Breast epithelium (tissue), 3 donors: ENCODE results near the gene GNAL.

Experiments used
- POLR2A ChIP-seq: fragments of 450-650 bp; IDR thresholded peaks from one replicate; pipeline ENCODE4 v1.6.1; 2016; ENCODE audit warnings: antibody characterized with exemption, mild to moderate bottlenecking, moderate library complexity
- POLR2AphosphoS5 ChIP-seq, 3 donors: sonication (generic); formaldehyde crosslinking; IDR thresholded peaks; one replicate each; pipeline ENCODE4 v1.6.1; 2017; ENCODE audit warnings: antibody characterized with exemption in 3 of 3
- TF ChIP-seq, protein P1 (sequence below), 3 donors: fragments of 450-650 bp; IDR thresholded peaks; one replicate each; pipeline ENCODE4 v1.5.1; 2016 to 2017; ENCODE audit warnings: antibody characterized with exemption in 3 of 3, mild to moderate bottlenecking in 3 of 3, moderate library complexity in 3 of 3

DNA sequence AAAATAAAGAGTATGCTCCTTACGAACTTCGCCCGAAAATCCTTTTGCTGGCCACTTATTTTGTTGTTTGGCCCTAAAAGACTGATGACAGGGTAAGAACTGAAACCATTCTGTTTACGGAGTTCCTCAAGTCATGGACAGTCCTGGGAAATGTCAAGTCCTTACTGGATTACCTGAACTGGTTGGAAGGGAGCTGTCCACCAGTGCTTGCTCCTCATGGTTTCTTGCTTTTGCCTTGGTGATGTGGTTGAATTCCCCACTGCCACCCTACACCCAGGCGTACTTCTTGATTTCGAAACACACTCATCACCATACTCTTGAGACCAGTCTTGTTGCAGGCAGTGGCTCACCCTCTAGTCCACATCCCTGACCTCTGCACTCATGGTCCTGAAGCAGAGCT is 113.1 kb downstream of the GNAL start:
- TF ChIP-seq, protein P1, sequence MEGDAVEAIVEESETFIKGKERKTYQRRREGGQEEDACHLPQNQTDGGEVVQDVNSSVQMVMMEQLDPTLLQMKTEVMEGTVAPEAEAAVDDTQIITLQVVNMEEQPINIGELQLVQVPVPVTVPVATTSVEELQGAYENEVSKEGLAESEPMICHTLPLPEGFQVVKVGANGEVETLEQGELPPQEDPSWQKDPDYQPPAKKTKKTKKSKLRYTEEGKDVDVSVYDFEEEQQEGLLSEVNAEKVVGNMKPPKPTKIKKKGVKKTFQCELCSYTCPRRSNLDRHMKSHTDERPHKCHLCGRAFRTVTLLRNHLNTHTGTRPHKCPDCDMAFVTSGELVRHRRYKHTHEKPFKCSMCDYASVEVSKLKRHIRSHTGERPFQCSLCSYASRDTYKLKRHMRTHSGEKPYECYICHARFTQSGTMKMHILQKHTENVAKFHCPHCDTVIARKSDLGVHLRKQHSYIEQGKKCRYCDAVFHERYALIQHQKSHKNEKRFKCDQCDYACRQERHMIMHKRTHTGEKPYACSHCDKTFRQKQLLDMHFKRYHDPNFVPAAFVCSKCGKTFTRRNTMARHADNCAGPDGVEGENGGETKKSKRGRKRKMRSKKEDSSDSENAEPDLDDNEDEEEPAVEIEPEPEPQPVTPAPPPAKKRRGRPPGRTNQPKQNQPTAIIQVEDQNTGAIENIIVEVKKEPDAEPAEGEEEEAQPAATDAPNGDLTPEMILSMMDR (IDR thresholded peaks at IDR 0.05): no peak
- TF ChIP-seq POLR2AphosphoS5 (IDR thresholded peaks at IDR 0.05): no peak
- TF ChIP-seq POLR2A: no peak
